ENCODE measurements around the gene KCTD1. TPM values are rescaled to one million over a fixed set of nuclear protein-coding genes. Genes with fewer than 3 reads are reported as not detected.

The KCTD1 gene
- total and polyA plus RNA-seq, 8 donors: 12.1 to 21.7 (median 16.8) TPM

- intact Hi-C loops (cut with DNase I): no loop called here
- ATAC-seq (peak; percentile 60), DNase-seq (no peak)
- Histone ChIP-seq H3K27me3 (no peaks in the 10 kb centered on the region), H3K27ac (peak overlapping the region in 1 of 2 donors; percentile 39), H3K36me3 (peaks cover 0 to 8% of the 10 kb centered on the region in 2 donors), H3K4me3 (no peak overlapping the region), H3K9me3 (no peaks in the 10 kb centered on the region), H3K4me1 (peaks cover 0 to 6% of the 10 kb centered on the region in 2 donors)
- no peak for TF ChIP-seq CTCF (IDR thresholded peaks at IDR 0.05)
Observed at GRCh38 chr18:26458526-26459232, 89.7 kb downstream of the KCTD1 start.

- intact Hi-C loops (cut with DNase I): no loop called here
- peak overlapping the region in 1 of 2 donors; percentile 39 for H3K27ac ChIP-seq
- ATAC-seq (no peak), DNase-seq (no peak)
- no peaks in the 10 kb centered on the region for H3K9me3 ChIP-seq
- H3K4me1 ChIP-seq: peaks cover 0 to 6% of the 10 kb centered on the region in 2 donors
- H3K27me3 ChIP-seq: no peaks in the 10 kb centered on the region
- H3K36me3 ChIP-seq: peaks cover 0 to 8% of the 10 kb centered on the region in 2 donors
- no peak for TF ChIP-seq CTCF (IDR thresholded peaks at IDR 0.05)
- H3K4me3 ChIP-seq: no peak overlapping the region
Observed at GRCh38 chr18:26457611-26458353, 90.6 kb downstream of the KCTD1 start.

GRCh38 chr18:26457195-26457594, 91.2 kb downstream of the KCTD1 start:
- no peak for TF ChIP-seq CTCF (IDR thresholded peaks at IDR 0.05)
- H3K36me3 ChIP-seq: peaks cover 0 to 8% of the 10 kb centered on the region in 2 donors
- no peak for DNase-seq
- H3K9me3 ChIP-seq: no peaks in the 10 kb centered on the region
- intact Hi-C loops (cut with DNase I): no loop called here
- ATAC-seq: no peak
- H3K27me3 ChIP-seq: no peaks in the 10 kb centered on the region
- H3K4me3 ChIP-seq: no peak overlapping the region
- no peak overlapping the region for H3K27ac ChIP-seq
- H3K4me1 ChIP-seq: peaks cover 0 to 6% of the 10 kb centered on the region in 2 donors

GRCh38 chr18:26456070-26456491, 92.3 kb downstream of the KCTD1 start:
- no peak overlapping the region for H3K4me3 ChIP-seq
- H3K27ac ChIP-seq: no peak overlapping the region

More at GRCh38 chr18:26456070-26456491, 92.3 kb downstream of the KCTD1 start:
- peaks cover 0 to 8% of the 10 kb centered on the region in 2 donors for H3K36me3 ChIP-seq
- H3K9me3 ChIP-seq: no peaks in the 10 kb centered on the region
- ATAC-seq (no peak), DNase-seq (no peak)
- H3K4me1 ChIP-seq: peaks cover 0 to 2% of the 10 kb centered on the region in 2 donors
- H3K27me3 ChIP-seq: no peaks in the 10 kb centered on the region
- no peak for TF ChIP-seq CTCF (IDR thresholded peaks at IDR 0.05)
- intact Hi-C loops (cut with DNase I): no loop called here

Measured in left lung (tissue), 10 donors.